Stimulated activated CD8-positive, alpha-beta memory T cell treated with anti-CD3 and anti-CD28 coated beads, Interleukin-4, amount 100 ng/mL, for 4 hours (primary cell): Measurements from ENCODE around the gene ATP6V0A4.
"Not testable (repeated sequence)": the region's sequence is repeated elsewhere in the genome, so short reads cannot be mapped to it uniquely, and the experiment has no call there.

Experiments used
- DNase-seq, 2 donors: peaks; one replicate each; pipeline ENCODE4 v3.0.0-alpha.2; 2020; ENCODE audit warnings: low read depth in 2 of 2, low spot score in 1 of 2

Gene ATP6V0A4

GRCh38 chr7:138804618-138805017, 6.6 kb upstream of the ATP6V0A4 start:
- DNase-seq: no peak

GRCh38 chr7:138802706-138803105, 4.7 kb upstream of the ATP6V0A4 start:
- DNase-seq: no peak

GRCh38 chr7:138801256-138801655, 3.3 kb upstream of the ATP6V0A4 start:
- DNase-seq: no peak

- DNase-seq: no peak
Observed at GRCh38 chr7:138799336-138800000, 1.5 kb upstream of the ATP6V0A4 start.

DNA sequence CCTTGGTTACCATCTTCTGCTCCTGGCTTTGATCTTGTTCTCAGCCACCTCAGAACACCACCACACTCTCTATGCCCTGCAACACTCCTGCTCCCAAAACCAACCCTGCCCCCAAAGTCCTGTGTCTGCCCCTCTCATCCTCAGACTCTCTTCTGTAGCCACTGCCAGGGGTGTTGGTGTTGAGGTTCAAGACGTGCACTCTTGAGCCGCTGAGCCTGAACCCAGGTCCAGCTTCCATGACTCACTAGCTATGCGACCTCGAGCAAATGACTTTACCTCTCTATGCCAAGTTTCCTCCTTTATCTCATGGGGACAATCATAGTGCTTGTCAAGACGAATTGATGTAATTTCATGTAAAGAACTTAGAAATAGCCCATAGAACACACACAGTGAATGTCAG, 840 bp upstream of the ATP6V0A4 start:
- no peak for DNase-seq

DNA sequence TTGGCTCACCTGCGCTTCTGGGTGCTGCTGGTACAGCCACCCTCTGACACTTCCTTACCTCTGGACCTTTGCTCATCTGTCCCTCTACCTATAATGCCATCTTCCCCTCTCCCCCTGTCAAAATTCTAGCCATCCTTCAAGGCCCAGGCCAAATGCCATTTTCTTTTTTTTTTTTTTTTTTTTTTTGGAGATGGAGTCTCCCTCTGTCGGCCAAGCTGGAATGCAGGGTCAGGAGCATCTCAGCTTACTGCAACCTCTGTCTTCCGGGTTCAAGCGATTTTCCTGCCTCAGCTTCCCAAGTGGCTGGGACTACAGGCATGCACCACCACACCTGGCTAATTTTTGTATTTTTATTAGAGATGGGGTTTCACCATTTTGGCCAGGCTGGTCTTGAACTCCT, 950 bp downstream of the ATP6V0A4 start:
- not testable (repeated sequence) for DNase-seq

DNA sequence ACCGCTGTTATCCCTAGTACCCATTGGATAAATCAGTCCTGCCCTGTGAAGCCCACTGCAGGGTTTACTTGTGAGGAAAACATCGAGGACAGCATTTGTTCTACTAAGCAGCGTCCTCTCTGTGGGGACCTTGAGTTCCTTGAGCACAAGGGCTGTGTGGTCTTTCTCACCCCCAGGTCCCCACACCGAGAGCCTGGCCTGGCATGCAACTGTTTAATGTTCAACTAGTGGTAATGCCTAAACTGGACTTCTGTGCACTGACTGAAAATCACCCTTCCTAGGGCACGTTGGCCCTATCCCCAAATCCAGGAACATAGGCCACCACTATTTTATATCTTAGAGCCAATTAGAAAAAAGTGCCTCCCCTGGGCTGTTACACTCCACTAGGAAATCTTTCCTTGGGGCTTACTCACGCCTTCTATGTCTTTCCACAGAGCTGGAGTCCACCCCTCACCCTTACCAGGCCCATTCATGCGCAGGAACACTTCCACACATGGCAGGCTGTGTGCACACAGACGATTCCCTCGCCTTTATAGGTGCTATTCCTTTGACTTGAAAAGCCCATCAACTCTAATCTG, 1.9 kb downstream of the ATP6V0A4 start:
- DNase-seq: no peak

GRCh38 chr7:138785587-138786437, 12.2 kb downstream of the ATP6V0A4 start:
- no peak for DNase-seq

GRCh38 chr7:138784692-138785091, 13.3 kb downstream of the ATP6V0A4 start:
- no peak for DNase-seq

DNA sequence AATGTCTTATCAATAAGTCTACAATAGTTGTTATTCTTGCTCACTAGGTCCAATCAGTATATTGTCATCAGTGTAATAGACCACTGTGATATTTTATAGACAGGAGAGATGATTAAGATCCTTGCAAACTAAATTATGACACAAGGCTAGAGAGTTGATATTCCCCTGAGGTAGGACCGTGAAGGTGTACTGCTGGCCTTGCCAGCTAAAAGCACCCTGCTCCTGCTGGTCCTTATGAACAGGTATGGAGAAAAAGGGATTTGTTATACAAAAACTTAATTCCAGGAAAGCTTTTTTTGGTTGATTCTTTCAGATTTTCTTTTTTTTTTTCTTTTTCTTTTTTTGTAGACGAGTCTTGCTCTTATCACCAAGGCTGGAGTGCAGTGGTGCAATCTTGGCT, 17.0 kb downstream of the ATP6V0A4 start:
- DNase-seq: no peak

DNA sequence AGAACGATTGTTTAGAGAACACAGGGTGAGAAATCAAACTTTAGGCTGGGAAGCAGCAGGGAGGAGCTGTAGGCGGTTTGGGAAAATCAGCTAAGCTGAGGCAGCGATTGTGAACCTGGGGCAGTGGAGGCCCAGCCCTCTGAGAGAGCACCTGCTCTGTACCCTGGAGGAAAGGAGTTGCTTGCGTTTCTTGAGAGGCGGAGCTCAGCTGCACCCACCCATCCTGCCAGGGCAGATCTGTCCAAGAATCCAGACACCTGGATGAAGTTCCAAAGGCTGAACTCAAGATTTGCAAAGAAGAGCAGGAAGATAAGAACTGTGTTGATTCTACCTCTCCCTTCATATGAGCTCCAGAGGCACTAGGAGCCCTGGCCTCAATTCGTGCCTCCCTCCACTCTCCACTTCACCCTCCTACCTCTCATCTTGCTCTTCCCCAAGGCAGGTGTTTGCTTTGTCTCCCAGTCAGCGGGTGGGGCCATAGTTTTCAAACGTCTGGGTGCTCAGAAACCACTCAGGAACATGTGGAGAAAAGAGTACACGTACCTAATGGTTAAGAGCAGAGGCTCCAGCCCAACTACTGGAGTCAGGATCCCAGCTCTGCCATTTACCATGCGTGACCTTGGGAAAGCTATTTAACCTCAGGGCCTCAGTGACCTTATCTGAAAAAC, 21.7 kb downstream of the ATP6V0A4 start:
- DNase-seq: no peak

DNA sequence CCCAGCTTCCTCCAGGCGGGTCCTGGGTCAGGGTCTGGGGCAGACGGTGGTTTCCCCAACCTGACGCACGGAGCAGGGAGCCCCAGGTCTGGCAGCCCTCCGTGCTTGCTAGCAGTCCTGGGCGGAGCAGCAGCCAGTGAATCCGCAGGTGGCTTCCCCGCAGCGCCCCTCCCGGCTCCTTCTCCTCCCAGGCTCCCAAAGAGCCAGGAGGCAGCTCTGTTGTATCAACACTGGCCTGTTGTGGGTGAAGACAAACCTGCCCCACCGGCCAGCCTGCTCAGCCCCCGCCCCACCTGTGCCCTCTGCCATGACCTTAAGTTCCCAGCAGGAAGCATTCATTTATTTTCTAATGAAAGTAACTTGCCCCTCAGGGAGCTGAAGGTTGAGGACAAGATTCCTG, 24.2 kb downstream of the ATP6V0A4 start:
- DNase-seq: no peak

DNA sequence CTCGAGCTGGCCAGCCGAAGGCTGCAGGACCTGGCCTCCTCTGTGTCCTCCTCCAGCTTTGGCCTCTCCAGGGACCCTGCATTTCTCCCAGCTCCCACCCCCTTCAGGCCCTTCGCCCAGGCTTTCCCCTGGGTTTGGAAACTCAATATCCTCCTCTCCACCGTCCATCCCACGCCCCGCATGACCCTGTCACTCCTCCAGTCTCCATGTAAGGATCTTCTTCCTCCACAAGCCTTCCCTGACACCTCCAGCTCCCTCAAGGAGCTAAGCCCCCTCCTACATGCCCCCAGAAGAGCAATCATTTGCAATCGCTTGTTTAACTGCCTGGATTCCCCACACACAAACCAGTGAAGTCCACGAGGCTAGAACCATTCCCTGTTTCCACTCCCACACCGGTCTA, 24.8 kb downstream of the ATP6V0A4 start:
- DNase-seq: no peak

DNA sequence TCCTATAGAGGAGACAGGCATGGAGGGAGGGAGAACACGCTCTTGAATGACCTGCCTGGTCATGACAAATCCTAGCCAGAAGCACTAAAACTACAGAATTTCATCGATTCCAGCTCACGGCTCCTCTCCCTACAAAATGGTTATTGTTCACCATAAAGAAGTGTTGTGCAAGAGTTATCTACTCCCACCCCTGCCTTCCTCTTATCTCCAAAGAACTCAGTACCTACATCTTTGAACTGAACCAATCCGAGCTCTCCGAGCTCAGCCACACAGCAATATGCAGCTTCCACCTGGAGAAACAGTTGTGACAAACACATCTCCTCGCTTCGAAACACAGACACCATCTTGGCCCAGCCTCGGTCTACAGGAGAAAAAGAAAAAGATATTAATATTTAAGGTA, 27.1 kb downstream of the ATP6V0A4 start:
- DNase-seq: no peak

DNA sequence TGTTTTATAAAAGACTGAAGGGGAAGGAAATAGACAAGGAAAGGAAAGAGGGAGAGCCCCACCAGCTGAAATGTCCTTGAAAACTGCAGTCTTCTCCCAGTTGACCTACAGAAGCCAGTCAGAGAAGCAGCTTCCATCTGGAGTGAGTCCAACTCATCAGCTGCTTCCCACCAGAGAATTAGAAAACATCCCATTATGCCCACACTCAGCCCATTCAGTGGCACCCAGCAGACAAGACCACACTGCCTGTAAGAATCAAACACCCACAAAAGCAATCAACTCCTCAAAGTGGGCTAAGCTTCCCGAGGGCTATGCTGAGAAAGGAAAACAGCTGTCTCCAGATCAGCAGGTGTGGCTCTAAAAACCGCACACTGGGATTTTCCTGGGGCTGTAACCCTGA, 29.8 kb downstream of the ATP6V0A4 start:
- no peak for DNase-seq

- DNase-seq: no peak
Observed at GRCh38 chr7:138756591-138757242, 41.3 kb downstream of the ATP6V0A4 start.

DNA sequence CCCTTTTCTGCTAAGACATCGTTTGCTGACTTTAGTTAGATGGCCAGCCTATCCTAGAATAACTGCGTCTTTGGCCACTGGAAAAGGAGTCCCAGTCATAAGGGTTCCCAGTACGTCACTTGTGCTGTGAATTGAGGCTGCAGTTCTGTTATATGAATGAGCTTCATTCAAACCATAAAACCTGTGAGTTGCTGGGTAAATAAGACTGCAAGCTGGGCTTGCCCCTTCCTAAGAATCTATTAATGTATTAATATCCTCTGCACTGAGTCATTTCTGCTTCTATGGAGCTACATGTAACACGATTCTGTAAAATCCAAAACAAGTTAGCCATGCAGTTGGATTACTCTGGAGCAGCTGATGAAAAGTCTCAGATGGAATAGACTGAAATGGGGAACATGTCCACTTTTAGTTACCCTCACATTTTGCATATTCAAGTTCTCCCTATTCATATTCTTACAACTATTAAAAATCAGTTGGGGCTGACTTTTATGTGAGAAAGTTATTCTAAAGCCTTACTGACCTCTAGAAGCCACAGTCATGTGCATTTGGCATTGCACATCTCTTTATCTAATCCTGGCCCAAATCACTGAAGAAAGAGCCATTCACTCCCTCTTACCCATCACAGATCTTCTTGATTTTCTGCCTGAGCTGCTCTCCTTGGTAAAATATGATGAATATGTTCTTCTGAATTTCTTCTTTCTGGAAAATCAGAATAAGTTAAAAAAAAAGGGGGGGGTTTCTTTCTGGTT, 42.0 kb downstream of the ATP6V0A4 start:
- DNase-seq: no peak

GRCh38 chr7:138755331-138755747, 42.7 kb downstream of the ATP6V0A4 start:
- no peak for DNase-seq

GRCh38 chr7:138753610-138754009, 44.4 kb downstream of the ATP6V0A4 start:
- DNase-seq: peak in 1 of 2 donors; percentile 9

GRCh38 chr7:138753150-138753518, 44.9 kb downstream of the ATP6V0A4 start:
- no peak for DNase-seq
